ENCODE results near the gene UBE2R2. TPM values are rescaled to one million over a fixed set of nuclear protein-coding genes. Genes with fewer than 3 reads are reported as not detected.

Gene UBE2R2
- total and polyA plus RNA-seq, 10 of the 15 experiments (the other 5 are each of a cell fraction or from before 2014, with no cell fraction given) = 7.2 to 32.8 (median 17.2) TPM

GRCh38 chr9:33800886-33801285, 16.1 kb upstream of the UBE2R2 start:
- intact Hi-C loops (cut with micrococcal nuclease; ENCODE audit: unreplicated experiment) (no loop called here), in situ Hi-C loops (cut with MboI) (no loop called here)
- H3K36me3 ChIP-seq (ENCODE audit: control insufficient read depth in 2 of 2, insufficient read depth in 2 of 2, low read length in 1 of 2) = no peaks in the 10 kb centered on the region
- H3K4me1 ChIP-seq (ENCODE audit: control insufficient read depth, insufficient read depth, low read length) = no peaks in the 10 kb centered on the region
- ATAC-seq (no peak), FAIRE-seq (no peak), DNase-seq (ENCODE audit: low read depth, low spot score) (no peak)
- WGBS (ENCODE audit: insufficient coverage, insufficient replicate concordance, low lambda C conversion rate, missing lambda C conversion rate) = 64% methylated on average over 2 of the region's 2 CpGs
- RAD21 ChIA-PET (ENCODE audit: unreplicated experiment) = no interaction called here
- H3K27ac ChIP-seq (ENCODE audit: control insufficient read depth, insufficient read depth) = no peak overlapping the region
- SMC1A ChIA-PET (ENCODE audit: uncharacterized antibody, unreplicated experiment) = interaction anchor here (0.8 kb wide), 1 partner anchor 66 kb away, joined by 3 read pairs; no protein-coding TSS in a partner anchor
- no peaks in the 10 kb centered on the region; the same call in 2 of the 3 replicates for H3K9me3 ChIP-seq (replicated peaks; ENCODE audit: control insufficient read depth, insufficient read depth, low read length)
- H2AFZ ChIP-seq (ENCODE audit: control insufficient read depth, low read depth, low read length) = no peak overlapping the region
- no peaks in the 10 kb centered on the region for H4K20me1 ChIP-seq (ENCODE audit: control insufficient read depth, insufficient read depth)
- POLR2A ChIA-PET = no interaction called here
- H3K27me3 ChIP-seq (replicated peaks in 1 of 2; ENCODE audit: control insufficient read depth in 2 of 2, insufficient read depth in 2 of 2, low read length in 1 of 2) = peaks cover 3 to 6% of the 10 kb centered on the region in 2 experiments; a peak in 2 of 4 replicates
- no TSS peak for BruUV-seq (replicated peaks)
- no peak overlapping the region for H3K9ac ChIP-seq (ENCODE audit: control insufficient read depth, insufficient read depth, low read length)
- no peak overlapping the region for H3K4me3 ChIP-seq
- no peaks in the 10 kb centered on the region for H3K79me2 ChIP-seq (ENCODE audit: control insufficient read depth, insufficient read depth, low read length)
- no peak overlapping the region for H3K4me2 ChIP-seq (ENCODE audit: control insufficient read depth, insufficient read depth)
- CTCF ChIA-PET = interaction anchor here (1.1 to 1.2 kb wide), 2 partner anchors 13 to 22 kb away, joined by 3 to 5 read pairs; no protein-coding TSS in a partner anchor
- TF ChIP-seq SMARCA5 (IDR thresholded peaks at IDR 0.05) = no peak
- no peak for TF ChIP-seq CHD2 (IDR thresholded peaks at IDR 0.05; ENCODE audit: borderline replicate concordance, low read depth, low read length)
- no peak for TF ChIP-seq POLR2A (IDR thresholded peaks at IDR 0.05; ENCODE audit: low read depth, low read length)
- TF ChIP-seq SPI1 (IDR thresholded peaks at IDR 0.05; ENCODE audit: borderline replicate concordance, insufficient read depth, low read depth, low read length) = no peak
- no peak for TF ChIP-seq TCF3 (IDR thresholded peaks at IDR 0.05; ENCODE audit: borderline replicate concordance, insufficient read depth, low read depth, low read length)
- TF ChIP-seq POLR2AphosphoS5 (IDR thresholded peaks at IDR 0.05; ENCODE audit: low read length) = no peak
- TF ChIP-seq ZSCAN29 (IDR thresholded peaks at IDR 0.05) = no peak
- no peak for TF ChIP-seq ZNF592 (IDR thresholded peaks at IDR 0.05)
- no peak for TF ChIP-seq HSF1 (IDR thresholded peaks at IDR 0.05; ENCODE audit: low read depth, low read length)
- no peak for TF ChIP-seq SUZ12 (IDR thresholded peaks at IDR 0.05; ENCODE audit: unreplicated experiment)
- no peak for TF ChIP-seq E4F1 (IDR thresholded peaks at IDR 0.05; ENCODE audit: borderline replicate concordance, partially characterized antibody)
- no peak for TF ChIP-seq STAT1 (conservative IDR thresholded peaks at IDR 0.05)
- no peak for TF ChIP-seq KLF5 (IDR thresholded peaks at IDR 0.05; ENCODE audit: partially characterized antibody)

All from GM12878 (cell line).